DLD1 (cell line): Measurements from ENCODE around the gene NCMAP.

ENCODE experiments used
- in situ Hi-C: cut with HindIII; loops from 2 replicates; pipeline ENCODE4 v1.10.0; 2017; ENCODE audit warnings: low sequenced_read_pairs

Gene NCMAP

DNA sequence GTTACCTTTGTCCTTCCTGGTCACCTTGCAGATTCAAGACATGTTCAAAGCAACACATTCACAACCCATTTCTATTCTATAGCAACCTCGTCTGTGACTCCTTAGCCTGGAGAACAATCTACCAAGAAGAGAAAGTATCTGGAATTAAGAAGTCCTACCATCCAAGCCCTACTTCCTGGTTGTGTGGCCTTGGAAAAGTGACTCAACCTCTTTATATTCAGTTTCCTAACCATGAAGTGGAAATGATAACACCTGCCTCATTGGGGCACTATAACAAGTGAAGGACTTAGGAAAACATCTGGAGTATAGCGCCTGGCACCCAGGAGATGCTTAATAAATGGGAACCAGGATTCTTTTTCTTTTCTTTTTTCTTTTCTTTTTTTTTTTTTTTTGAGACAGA, 50.7 kb downstream of the NCMAP start:
- in situ Hi-C loops, result no loop called here

DNA sequence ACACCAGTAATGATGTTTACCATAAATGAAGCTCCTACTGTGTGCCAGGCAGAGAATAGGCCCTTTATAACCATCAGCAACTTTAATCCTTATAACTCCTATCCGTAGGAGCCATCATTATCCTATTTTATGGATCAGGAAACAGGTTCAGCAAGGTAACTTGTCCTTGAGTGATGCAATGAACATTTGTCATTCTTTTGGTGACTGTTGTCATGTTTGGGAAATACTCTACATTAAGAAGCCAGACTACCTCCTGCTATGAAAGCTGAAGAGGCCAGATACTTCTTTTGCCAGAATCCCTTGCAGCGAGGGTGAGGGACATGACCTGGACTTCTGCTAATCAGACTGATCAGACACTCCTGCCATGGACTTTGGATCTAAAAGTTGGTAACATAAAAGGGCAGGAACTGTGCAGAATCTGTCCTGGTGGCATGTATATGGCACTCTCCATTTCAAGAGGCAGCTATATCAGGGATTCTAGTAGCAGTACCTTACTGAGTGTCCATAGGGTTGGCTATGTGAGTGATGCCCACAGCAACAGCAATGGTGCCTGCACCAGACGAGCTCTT, 54.1 kb downstream of the NCMAP start:
- in situ Hi-C loops, result no loop called here

DNA sequence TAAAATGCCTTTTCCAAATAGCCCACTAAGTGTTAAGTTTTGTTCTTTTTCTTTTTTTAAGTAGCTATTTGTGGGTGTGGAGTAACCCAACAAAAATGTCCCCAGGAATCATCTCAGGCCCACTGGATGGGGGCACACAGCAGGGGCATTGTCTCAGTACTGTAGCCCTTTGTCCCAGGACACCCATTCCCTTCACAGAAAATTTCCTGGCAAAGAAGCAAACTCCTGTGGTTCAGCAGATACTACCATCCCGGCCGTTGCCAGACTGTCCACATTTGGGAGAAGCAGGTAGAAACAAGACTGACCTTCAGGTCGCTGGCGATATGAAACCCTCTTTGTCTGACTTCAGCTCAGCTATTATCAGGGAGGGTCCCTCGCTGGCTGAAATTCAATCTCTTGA, 63.5 kb downstream of the NCMAP start:
- in situ Hi-C loops, result no loop called here

DNA sequence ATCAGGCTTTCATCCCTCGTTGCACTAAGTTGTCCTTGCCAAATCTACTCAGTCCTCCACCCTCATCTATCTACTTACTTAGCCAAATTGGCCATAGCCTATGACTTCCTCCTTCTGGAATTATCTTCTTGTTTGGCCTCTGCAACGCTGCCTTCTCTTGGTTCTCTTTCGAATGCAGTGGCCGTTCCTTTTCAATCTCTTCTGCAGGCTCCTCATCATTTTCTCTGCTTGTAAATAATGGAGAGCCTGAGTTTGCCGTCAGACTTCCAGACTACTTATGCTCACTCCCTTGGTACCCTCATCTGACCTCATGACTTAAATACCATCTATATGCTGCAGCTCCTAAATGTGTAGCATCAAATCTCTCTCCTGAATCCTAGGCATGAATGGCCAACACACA, 64.8 kb downstream of the NCMAP start:
- in situ Hi-C loops, result no loop called here

DNA sequence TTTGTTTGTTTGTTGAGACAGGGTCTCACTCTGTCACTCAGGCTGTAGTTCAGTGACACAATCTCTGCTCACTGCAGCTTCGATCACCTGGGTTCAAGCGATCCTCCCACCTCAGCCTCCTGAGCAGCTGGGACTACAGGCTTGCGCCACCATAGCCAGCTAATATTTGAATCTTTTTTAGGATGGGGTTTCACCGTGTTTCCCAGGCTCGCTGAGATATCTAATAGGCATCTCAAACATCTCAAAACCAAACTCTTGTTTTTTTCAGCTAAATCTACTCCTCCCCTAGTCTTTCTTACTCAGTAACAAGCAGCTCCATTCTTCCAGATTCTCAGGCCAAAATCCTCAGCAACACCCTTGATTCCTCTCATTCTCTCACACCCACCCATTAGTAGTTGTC, 65.2 kb downstream of the NCMAP start:
- in situ Hi-C loops, result no loop called here

DNA sequence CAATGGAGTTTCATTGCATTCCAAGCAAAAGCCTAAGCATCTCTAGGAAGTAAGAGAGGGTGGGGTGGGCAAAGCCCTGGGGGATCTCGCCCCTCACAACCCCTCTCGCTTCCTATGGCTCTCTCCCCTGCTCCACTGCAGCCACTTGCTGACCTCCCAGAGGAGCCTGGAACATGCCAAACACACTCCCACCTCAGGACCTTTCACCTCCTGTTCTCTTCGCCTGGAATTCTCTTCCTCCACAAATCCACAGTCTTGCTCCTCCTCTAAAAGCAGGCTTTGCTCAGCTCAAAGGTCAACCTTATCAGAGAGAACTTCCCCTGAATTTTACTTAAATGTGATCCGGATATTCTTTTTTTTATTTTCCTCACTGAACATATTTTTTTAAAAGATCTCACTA, 66.3 kb downstream of the NCMAP start:
- in situ Hi-C loops, result no loop called here

DNA sequence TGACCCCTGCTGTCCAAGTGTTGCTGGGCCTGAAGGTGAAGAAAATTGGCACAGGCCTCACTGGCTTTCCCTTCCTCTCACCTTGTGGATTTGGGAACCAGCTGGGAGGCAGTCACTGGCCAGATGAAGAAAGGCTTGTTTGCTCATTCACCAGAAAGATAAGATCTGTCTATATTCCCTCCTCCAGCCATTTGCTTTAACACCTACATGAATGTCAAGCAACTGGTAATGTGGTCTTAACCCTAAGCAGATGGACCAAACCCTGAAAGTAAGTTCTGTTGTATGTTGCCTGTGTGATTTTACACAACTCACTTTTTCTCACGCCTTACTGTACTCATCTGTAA, 76.9 kb downstream of the NCMAP start:
- in situ Hi-C loops, result loop anchor here (10.0 kb wide), 3 partner anchors 218 to 528 kb away; partner anchors contain the start of genes NIPAL3 and STPG1

DNA sequence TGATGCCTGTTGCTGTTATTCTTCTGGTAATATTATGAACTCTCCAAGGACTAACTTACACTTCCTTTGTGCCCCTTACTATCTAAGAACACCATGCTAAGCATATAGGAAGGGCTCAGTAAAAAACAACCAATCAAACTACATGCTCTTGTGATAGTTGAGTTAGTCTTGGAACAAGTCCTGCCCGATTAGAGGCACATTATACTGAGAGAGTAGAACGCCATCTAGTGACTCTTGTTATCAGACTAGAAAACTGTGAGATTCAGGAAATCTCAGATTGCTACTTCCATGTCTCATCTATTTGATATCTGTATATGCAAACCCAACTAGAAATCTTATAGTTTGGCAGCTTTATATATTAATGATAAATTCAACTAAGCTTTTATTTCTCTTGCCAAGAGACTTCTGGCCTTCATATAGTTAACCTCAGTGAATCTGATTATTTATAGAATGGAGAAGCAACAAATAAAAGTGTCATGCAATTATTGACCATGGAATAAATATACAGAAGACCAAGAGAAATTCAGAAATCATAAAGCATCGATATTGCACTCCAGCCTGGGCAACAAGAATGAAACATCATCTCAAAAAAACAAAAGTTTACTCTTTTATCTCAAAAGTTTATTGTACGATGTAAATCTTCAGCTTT, 79.4 kb downstream of the NCMAP start:
- in situ Hi-C loops, result loop anchor here (5.0 to 10.0 kb wide), 4 partner anchors 73 to 531 kb away; partner anchors contain the start of genes NIPAL3 and STPG1

DNA sequence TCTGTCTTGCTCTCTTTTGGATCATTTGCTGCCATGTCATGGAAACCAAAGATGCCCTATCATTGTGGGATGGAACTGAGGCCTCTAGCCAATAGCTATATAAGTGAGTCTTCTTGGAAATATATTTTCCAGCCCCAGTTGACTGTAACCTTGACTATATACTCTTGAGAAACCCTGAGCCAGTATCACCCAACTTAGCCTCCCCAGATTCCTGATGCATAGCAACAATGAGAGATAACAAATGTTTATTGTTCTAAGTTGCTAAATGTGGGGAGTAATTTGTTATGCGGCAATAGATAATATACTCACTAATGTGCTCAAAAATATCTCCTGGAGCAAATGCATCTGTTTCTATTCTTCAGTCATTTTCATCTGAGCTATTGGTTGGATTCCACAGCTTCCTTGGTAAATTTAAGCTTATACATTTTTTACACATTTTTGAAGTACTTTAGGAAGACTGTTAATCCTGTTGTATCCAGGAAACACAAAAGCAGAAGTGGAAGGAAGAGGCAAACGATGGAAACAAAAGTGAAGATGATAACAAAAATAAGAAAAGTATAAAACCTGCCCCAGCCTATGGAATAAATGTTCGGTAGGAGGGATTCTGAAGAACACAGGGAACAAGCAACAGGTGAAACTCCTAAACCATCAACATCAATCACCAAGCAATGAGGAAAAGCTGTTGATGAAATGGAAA, 80.9 kb downstream of the NCMAP start:
- in situ Hi-C loops, result loop anchor here (5.0 to 10.0 kb wide), 4 partner anchors 75 to 532 kb away; partner anchors contain the start of genes NIPAL3 and STPG1

DNA sequence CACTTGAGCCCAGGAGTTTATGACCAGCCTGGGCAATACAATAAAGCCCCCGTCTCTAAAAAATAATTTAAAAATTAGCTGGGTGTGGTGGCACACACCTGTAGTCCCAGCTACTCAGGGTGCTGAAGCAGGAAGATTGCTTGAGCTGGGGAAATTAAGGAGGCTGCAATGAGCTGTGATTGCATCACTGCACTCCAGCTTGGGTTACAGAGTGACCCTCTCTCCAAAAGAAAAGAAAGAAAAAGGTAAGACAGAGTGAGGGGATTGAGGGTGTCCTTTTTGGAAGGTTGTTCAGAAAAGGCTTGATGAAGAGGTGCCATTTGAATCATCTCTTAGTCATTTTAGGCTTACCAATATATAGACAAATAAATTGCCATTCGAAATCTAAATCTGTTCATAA, 83.2 kb downstream of the NCMAP start:
- in situ Hi-C loops, result loop anchor here (5.0 to 10.0 kb wide), 4 partner anchors 77 to 534 kb away; partner anchors contain the start of genes NIPAL3 and STPG1

DNA sequence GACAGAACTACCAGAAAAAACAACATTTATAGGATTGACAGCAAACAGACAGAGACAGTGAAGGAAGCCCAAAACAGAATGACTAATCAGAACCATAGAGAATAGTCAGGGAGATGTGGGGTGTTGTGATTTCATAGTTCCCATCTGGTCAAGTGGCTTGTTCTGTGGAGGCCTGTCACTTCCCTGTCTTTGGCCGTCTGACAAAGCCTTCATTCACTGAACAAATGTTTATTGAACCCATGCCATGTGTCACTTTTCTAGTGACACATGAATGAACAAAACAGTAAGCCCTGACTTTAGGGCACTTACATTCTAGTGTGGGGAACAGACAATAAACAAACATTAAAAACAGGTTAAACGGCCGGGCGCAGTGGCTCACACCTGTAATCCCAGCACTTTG, 84.0 kb downstream of the NCMAP start:
- in situ Hi-C loops, result loop anchor here (5.0 to 10.0 kb wide), 4 partner anchors 78 to 535 kb away; partner anchors contain the start of genes NIPAL3 and STPG1

DNA sequence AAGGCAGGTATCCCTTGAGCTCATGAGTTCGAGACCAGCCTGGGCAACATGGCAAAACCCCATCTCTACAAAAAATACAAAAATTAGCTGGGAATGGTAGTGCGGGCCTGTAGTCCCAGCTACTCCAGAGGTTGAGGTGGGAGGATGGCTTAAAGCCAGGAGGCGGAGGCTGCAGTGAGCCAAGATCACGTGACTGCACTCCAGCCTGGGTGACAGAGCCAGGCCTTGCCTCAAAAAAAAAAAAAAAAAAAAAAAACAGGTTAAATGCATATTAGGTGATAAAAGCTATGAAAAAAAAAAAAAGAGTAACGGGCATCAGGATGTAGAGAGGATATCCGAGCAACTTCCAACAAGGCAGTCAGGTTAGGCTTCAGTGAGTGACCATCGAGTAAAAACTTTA, 84.4 kb downstream of the NCMAP start:
- in situ Hi-C loops, result no loop called here

DNA sequence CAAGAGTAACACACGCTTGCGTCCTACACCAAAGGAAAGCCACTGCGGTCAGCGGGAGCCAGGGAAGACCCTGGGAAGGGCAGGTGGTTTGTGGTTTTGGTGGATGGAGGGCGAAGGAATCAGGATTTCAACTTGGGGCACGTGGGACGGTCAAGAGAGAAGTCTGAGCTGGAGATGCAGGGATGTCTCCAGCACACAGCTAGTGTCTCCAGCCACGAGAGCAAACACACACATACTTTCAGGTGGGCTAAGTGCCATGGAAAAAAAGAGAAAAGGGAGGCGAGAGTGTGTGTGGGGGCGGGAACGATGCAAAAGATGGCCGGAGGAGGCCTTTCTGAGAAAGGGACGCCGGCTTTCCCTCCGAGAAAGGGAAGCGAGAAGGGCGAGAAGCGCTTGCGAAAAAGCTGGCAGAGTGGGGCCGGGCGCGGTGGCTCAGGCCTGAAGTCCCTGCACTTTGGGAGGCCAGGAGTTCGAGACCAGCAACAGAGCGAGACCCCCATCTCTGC, 85.8 kb downstream of the NCMAP start:
- in situ Hi-C loops, result no loop called here

DNA sequence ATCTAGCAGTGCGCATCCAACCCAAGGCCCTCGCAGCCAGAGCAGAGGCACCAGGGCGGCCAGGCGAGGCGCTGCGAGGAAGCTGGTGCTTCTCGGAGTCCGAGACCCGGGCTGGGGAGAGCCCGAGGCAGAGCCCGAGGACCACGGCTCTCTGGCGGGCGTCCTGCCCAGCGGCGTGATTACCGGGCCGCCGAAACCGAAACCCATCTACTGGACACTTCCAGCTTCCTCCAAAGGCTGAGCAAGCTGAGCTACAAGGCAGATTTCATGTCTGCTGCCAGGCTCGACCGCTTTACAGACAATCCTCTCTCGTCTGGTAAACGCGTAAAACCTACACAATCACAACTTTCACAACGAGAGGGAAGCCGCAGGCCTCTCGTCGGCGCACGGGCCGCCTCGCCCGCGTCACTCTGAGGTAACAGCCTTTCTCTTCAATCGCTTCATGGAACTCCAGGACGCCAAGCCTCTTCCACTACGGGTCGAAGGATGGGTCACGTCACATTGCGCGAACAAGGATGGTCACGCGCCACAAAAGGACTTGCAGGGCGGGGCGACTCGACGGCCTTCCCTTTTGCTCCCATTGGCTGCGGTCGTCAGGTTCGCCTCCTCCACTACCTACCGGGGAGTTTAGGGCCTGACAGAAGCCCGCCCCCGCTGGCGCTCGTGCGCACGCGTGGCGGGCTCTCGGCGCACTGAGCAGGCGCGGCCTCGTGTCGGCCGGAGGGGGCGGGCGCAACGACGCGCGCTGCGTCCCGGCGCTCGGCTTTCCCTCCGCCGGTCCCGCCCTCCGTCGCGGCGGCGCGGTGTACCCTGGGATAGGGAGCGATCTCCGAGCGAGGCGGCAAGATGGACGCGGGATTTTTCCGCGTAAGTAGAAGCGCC, 86.8 kb downstream of the NCMAP start, which contains the start of gene SRRM1:
Gene SRRM1 (plus strand): TSS at position 822 of the 882 bp plus-strand sequence. CDS start 25 bp downstream, at position 847.
- in situ Hi-C loops, result no loop called here

DNA sequence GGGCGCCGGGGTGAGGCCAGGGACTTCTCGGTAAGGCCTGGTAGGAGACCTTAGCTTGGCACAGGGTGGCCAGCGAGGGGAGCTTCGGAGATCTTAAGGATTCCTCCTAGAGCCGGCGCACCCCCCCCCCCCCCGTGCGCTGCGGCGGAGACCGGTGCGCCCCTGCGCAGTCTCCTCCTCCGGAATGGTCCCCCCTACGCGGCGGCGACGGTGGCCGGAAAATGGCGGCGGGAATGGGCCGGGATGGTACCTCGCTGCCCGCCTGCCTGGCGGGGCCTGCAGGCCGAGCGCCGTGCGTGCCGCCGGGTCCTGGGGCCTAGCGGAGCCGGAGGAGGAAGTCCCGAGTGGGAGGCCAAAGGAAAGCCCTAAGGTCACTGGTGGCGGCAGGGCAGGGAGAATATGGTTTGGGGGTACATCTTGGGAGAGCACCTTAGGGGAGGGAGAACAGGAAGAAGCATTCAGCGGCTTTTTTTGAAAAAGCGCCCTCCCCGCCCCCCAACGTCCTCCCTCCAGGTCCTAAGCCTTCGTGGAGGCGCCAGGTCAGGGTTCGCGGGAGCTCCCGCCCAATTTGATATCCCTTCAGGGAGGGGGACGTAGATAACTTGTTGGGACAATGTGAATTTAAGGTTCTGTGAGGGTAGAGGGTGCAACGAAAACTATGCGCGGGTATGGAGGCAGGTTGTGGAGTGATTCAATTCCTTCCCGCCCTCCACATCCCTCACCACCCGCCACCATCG, 87.6 kb downstream of the NCMAP start:
- in situ Hi-C loops, result no loop called here

DNA sequence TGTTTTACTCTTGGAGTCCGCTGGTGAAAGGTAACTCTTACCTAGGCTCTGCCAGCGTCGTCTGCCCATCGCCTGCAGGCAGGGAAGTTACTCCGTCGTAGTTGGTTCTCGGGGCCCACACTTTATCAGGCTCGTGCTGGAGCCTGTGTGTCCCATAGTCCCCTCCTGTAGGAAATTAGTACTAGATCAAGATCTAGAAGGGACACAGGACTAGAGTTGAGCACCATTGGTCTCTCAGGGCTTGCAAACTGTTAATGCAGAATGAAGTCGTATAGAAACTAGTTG, 88.2 kb downstream of the NCMAP start:
- in situ Hi-C loops, result no loop called here

DNA sequence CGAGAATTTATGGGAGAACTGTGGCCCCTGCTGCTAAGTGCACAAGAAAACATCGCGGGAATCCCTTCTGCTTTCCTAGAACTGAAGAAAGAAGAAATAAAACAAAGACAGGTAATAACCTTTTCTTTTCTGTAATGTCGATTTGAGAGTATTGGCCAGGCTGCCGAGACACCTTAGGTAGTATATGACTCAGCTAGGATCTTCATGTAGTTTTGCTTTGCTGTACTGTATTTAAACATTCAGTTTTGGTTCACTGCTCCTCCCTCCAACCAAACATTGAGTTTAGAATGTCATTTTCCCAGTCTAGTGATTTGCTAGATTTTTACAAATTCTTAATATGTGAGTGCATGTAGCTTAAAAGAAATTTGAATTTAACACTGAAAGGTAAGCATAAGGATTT, 93.0 kb downstream of the NCMAP start:
- in situ Hi-C loops, result no loop called here

DNA sequence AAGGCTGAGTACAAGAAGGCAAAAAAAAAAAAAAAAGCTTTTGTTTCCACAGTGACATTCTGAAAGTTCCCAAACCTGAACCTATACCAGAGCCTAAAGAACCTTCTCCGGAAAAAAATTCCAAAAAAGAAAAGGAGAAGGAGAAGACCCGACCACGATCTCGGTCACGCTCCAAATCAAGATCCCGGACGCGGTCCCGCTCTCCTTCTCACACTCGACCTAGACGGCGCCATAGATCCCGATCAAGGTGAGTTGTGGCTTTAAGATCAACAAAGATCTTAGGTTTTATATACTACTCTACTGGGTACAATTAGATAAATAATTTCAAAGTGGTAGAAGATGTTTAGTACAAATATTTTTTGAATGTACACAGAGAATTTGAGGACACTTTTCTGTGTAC, 96.5 kb downstream of the NCMAP start:
- in situ Hi-C loops, result loop anchor here (25.0 kb wide), 1 partner anchor 560 kb away; no protein-coding TSS in a partner anchor

DNA sequence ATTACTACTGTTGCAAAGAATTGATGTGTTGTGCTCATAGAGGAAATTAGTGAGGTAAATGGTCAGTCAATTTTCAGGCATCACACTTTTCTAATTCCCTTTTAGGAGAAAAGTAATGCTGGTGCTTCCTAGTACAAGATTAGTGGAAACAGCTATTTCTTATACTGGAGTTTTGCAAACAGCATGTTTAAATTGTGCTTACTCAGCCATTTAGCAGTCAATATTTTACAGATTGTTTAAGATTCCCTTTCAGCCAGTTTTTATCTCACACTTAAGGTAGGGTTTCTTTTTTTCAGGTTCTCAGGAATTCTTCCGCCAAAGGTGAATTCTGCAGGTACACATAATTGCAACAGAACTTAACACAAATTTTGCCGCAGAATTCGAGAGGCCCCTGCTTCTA, 98.1 kb downstream of the NCMAP start:
- in situ Hi-C loops, result loop anchor here (25.0 kb wide), 1 partner anchor 558 kb away; no protein-coding TSS in a partner anchor

DNA sequence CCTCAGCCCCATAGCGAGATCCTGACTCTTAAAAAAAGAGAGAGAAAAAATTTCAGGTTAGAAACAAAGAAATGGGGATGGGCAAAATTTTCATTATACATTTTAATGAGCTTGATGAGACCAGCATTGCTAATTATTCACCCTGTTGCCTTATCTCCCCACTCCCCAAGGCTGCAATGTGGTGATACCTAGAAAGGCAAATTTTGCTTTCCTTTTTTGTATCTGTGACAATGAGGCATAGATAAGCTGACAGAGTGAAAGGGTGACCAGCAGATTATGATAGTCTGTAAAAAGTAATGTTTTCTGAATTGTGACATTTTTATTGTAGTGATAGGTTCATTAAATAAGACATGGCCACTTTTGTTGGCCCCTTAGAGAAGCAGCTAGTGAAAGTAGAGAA, 100.2 kb downstream of the NCMAP start:
- in situ Hi-C loops, result loop anchor here (25.0 kb wide), 1 partner anchor 556 kb away; no protein-coding TSS in a partner anchor
